Measurements from ENCODE around the gene FOXF1.

The FOXF1 gene

DNA sequence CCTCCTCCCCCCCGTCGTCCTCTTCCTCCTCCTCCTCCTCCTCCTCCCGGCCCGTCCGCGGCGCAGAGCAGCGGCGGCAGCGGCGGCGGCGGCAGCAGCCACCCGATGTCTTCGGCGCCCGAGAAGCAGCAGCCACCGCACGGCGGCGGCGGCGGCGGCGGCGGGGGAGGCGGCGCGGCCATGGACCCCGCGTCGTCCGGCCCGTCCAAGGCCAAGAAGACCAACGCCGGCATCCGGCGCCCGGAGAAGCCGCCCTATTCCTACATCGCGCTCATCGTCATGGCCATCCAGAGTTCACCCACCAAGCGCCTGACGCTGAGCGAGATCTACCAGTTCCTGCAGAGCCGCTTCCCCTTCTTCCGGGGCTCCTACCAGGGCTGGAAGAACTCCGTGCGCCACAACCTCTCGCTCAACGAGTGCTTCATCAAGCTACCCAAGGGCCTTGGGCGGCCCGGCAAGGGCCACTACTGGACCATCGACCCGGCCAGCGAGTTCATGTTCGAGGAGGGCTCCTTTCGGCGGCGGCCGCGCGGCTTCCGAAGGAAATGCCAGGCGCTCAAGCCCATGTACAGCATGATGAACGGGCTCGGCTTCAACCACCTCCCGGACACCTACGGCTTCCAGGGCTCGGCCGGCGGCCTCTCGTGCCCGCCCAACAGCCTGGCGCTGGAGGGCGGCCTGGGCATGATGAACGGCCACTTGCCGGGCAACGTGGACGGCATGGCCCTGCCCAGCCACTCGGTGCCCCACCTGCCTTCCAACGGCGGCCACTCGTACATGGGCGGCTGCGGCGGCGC, at the start of gene FOXF1:
FOXF1 (plus strand) TSS at position 63 of the 797 bp plus-strand sequence; CDS start at position 106, 43 bp downstream.
- peak; percentile 83 for DNase-seq (ENCODE audit: low read depth)

DNA sequence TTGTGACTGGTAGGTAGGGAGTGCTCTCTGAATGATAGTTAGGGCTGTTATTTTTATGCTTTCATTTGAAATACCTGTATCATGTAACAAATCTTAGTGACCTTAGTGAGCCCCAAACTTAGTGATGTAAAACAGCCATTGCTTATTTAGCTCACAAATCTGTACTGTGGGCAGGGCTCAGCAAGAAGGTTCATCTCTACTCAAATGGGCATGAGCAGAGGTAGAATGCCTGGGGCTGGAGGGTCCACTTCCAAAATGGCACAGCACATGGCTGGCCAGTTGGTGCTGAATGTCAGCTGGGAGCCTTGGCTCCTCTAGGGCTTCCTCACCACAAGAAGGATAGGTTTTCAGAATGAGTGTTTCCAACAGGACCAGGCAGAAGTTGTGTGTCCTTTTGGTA, 49.3 kb upstream of the FOXF1 start:
- no peak for DNase-seq (ENCODE audit: low read depth)

DNA sequence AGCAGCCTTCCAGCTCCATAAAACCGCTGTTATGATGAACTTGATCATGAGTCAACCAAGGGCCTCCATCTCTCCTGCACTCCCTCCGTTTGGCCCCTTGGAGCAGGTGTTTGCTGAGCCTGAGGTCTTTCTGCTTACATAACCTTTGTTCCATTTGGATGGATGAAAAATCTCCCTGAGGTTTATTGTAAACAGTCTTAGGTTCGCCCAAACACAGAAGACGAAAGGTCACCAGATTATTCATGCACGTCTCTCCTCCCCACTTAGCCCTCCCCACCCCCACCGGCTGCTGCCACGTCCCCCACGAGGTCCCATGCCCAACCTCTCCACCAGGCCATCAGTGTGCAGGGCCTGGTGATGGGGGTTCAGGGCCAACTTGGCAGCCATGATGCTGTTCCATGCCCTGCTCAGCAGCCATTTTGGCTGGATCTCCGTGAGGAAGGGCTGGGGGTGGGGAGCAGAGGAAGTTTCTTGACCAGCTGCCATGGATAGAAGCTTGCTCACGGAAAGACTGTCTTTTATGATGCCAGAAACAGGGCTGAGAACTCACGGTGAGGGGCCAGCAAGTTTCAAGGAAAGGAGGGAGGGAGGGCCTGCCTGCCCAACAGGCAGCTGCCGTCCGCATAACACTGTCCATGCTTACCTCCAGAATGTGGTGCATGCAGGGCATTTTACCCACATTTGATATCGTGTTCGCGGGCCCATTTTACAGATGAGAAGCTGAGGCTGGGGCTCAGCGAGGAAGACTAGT, 47.8 kb upstream of the FOXF1 start:
- peak; percentile 80 for DNase-seq (ENCODE audit: low read depth)

DNA sequence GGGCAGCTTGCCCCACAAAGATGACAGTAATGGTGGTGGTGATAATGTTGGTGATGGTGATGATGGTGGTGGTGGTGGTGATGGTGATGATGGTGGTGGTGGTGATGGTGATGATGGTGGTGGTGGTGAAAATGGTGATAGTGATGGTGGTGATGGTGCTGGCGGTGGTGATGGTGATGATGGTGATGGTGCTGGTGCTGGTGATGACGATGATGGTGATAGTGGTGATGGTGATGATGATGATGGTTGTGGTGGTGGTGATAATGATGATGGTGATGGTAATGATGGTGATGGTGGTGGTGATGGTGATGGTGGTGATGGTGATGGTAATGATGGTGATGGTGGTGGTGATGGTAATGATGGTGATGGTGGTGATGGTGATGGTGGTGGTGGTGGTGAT, 46.3 kb upstream of the FOXF1 start:
- DNase-seq (ENCODE audit: low read depth): no peak

DNA sequence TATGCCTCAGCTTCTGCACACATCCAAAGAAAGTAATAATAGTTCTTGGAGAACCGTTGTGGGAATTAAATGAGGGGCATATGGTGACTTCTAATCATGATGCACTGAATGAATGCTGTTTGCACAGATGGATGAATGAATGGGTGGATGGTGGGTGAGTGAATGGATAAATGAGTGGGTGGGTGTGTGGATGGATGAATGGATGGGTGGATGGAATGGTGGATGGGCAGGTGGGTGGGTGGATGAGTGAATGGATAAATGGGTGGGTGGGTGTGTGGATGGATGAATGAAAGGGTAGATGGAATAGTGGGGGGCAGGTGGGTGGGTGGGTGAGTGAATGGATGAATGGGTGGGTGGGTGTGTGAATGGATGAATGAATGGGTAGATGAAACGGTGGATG, 44.9 kb upstream of the FOXF1 start:
- DNase-seq (ENCODE audit: low read depth): no peak

DNA sequence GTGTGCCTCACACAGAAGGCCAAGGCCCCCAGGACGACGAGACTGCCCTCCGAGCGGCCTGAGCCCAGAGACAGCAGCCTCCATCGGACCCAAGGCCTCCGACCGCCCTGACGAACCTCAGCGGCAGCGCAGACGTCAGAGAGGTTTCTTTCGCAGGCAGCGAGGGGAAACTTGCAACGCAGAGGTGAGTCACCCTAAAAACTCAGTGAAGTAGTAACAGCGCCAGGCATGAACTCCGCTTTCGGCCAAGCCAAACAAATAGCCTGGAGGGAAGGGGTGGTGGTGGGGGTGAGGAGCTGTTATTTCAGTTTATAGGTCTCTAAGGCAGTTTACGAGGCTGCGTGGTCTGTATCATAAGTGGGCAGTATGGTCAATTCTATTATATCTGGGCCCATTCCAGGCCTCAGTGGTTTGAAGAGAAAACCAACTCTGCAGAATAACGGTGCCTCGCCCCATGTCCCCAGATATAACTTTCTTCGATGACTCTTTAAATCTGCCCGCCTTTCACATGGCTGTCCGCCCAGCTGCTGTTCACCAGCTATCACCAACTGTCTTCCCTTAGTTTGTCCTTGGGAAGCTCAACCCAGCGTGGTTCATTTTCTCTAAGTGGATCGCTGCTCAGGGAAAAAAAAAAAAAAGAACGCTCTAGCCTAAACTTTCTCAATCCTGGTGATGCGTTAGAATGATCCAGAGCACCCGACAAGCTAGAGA, 43.5 kb upstream of the FOXF1 start:
- no peak for DNase-seq (ENCODE audit: low read depth)

DNA sequence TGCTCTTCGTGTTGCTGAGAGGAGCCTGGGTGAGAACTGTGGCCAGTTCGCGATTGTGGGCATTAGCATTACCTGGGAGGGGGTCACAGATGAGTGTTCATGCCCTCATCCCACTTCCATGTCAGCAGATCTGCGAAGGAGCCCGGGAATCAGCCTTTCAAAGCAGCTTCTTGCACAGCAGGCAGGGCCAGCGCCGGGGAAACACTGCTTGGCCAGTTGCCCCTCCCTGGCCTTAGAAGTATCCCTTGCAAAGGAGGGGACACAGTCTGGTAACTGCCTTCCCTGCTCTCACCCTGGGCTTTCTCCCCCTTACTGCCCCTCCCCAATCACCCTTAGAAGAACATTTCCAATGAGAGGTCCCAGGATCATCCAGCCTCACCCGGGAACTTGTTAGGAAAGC, 42.8 kb upstream of the FOXF1 start:
- no peak for DNase-seq (ENCODE audit: low read depth)

DNA sequence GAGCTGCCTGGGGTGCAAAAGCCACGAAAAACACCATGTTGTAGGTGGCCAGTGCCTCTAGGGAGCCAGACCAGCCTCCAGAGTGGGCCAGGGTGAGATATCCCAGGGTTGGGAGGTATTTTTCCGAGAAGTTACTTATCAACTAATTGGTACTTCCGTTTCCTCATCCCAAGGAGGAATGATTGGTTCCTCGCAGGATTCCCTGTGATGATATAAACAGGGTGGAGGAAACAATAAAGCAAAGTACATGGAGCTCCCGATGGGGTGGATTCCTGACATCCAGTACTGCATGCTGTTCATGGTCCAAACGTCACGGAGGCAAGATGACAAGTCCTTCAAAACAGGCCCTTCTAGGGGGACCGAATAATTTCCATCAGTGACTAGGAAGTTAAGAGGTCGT, 39.4 kb upstream of the FOXF1 start:
- no peak for DNase-seq (ENCODE audit: low read depth)

DNA sequence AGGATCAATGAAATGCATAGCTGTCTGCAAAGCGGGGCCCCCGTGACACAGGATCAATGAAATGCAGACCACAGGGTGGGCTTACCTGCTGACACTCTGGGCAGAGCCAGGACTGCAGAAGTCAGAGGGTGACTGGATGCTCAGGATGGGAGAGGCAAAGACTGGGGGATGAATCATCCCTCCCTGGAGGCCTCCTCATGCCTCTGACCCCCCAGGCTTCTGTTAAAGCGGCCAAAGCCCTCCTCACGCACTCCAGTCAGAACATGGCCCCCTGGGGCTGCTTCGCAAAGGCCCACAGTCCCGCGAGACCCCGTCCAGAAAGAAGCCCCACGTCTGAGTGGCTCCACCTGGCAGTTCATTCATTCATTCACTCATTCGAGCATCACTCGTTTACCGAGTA, 38.4 kb upstream of the FOXF1 start:
- DNase-seq (ENCODE audit: low read depth): no peak

DNA sequence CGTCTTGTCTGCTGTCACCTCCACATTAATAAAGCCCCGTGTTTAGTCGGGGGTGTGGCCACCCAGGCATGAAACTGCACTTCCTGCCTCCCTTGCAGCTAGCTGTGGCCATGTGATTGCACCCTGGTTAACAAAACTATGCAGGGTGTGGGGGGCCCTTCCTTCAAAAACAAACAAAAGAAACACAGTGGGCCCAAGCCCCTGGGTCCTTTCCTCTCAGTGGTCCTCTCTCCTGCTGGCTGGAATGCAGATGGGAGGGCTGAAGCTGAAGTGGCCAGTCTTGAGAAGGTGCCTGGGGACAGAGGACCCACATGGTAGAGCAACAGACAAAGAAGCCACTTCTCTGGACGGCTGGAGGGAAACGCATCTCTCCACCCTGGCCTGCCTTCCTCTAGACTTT, 38.0 kb upstream of the FOXF1 start:
- no peak for DNase-seq (ENCODE audit: low read depth)

DNA sequence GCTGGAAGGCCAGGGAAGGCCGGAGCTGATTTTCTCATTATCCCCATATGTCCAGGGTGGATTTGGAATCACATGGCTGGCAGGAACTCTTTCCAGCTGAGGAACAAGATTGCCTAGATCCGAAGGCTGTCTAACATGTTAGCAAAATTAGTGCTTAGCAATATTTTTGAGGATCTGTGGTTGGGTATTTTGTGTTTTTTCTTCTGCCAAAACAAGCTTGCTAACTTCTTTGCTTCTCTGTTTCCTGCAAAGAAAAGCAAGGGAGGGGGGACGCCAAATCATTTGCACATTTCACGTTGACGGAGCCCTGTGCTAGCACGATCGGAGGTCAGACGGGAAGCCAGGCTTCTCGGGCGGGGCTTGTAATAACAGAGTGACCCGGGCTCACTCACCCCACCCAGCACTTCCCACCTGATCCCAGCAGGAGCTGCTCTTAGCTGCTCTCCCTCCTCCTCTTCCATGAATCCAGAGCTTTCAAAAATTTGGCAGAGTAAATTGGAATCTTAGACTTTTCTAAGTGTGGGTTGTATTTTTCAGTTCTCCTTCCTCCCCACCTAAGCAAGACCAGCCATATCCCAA, 33.3 kb upstream of the FOXF1 start:
- DNase-seq (ENCODE audit: low read depth): no peak

DNA sequence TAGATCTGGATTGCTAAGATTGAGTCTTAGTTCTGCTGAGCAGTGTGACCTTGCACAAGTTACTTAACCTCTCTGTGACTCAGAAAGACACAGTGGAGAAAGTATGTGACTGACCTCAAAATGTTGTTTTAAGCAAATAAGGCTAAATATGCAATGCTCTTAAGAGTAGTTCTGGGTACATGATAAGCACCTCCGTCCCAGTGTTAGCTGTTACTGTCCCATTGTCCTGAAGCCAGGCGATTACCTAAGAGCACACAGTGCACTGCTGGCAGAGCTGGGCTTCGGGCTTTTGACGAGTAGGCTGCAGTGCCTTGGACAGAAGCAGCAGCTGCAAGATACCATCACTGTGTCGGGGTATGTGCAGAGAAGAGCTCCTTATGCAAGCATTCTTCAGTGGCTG, 32.7 kb upstream of the FOXF1 start:
- DNase-seq (ENCODE audit: low read depth): peak; percentile 60

DNA sequence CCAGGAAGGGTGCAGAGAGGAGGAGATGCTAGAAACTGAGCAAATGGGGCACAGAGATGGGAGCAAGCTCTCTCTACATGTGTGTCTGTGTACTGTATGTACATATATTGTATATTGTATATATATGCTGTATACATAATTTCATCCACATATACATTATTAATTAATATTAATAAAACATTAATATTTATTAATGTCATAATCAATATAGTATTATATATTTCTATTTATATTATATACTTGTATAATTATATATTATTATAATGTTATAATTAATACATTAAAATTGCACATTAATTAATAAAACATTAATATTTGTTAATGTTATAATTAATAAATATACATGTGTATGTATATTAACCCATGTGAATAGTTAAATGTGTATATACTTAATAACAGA, 31.5 kb upstream of the FOXF1 start:
- DNase-seq (ENCODE audit: low read depth): no peak

DNA sequence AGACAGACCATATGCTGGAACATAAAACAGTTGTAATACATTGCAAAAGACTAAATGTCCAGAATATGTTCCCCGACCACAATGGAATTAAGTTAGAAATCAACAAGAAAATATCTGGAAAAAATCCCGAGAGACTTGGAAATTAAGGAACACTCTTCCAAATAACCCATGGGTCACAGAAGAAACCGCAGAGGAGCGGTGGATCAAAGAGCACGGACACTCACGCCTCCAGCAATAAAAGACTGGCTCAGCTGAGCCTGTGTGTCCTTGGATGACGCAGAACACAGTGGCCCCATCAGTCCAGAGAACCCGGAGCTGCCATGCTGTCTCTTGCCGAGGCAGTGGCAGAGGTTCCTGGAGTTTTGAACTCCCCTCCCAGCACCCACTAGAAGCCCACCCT, 30.9 kb upstream of the FOXF1 start:
- DNase-seq (ENCODE audit: low read depth): no peak

DNA sequence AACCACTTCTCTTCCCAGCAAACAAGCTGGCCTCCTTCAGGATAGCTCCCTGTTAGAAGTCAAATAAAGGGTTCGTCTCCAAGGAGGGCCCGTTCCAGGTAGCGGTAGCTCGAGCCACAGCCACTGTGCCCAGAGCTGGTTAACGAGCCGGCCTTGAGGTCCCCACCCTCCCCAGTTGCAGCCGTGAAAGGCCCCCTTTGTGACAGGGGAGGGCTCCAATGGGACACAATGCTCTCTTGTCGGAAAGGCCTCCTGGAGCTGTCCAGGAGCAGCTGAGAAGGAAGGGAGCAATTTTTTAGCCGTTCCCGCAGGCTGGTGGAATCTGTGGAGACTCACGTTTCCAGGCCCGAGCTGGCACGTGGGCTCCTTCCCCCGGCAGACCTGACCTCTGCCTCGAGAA, 29.9 kb upstream of the FOXF1 start:
- DNase-seq (ENCODE audit: low read depth): no peak

DNA sequence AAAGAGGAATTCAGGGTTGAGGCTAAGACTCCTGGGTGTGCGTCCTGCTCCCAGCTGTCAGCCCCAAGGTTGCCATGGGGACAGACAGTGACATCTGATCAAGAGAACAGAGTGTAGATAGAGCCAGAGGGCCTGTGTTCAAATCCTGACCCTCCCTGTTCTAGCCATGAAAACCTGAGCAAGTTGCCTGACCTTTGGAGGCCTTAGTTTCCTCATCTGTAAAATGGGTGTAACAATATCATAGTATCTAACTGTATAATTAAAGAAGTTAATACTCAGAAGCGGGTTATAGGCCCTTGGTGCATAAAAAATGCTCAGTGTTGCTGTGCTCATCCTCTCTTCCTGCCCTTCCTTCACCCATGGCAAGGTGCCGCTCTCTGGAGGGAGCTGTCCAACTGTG, 28.7 kb upstream of the FOXF1 start:
- DNase-seq (ENCODE audit: low read depth): no peak

DNA sequence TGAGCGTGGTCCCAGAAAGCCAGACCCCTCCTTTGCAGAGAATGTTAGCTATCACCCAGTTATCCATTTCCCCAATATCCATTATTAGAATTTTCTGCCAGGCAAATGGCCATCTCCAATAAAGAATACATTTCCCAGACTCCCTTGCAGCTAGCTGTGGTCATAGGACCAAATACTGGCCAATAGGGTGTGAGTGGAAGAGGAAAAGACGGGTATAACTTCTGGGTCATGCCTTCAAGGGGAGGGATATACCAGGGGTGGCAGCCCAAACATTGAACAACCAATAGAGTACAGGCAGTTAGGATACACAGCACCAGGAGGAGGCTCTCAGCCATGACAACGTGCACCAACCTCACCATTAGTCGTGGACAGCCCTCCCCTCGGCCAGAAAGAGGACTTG, 26.1 kb upstream of the FOXF1 start:
- DNase-seq (ENCODE audit: low read depth): no peak

DNA sequence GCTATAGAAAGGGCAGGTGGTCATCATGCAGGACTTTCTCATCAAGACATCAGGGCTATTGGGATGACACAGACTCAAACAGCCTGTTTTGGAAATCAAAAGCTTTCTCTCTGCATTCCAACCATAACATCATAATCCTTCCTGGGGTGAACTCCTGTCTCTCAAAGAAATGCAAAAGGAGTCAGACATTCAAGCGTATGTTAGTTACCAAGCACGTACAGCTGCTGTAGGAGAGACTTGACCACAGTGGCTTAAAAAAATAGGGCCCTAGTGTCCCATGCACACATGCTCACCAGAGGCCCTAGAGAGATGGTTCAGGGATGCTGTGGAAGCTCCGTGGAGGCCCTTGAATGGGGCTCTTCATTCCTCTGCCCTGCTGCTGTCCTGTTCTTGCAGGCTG, 24.6 kb upstream of the FOXF1 start:
- no peak for DNase-seq (ENCODE audit: low read depth)

DNA sequence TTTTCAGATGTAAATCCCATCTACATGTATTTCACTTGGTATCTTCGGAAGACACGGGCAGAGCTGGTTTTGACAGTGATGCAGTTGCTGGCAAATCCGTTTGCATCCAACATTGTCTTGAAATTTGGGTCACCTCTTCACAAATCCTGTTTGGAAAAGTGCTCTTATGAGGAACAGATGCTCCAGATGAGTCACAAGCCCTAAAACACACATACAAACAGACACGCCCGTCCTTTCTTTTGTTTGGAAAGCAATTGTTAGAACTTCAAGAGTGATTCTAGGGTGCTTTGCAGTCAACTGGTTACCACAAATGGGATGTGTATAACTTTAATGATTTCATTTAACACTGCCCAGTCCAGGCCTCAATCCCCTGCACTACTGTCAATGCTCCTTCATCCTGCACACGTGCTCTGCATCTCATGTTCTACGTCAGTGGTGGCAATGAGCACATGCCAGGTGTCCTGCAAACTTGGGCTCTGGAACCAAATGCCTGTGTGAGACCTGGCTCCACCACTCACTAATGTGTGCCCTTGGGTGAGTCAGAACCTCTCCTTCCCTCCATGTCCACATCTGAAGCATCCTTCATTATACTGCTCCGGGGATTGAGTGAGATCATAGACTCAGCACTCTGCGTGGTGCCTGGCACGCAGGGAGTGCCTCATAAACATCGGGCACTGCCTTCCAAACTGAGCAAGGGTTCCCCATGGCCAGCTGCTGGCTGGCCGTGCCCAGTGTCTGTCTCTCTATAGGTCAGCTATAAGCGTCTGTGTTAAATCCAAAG, 19.3 kb upstream of the FOXF1 start:
- peak; percentile 57 for DNase-seq (ENCODE audit: low read depth)

DNA sequence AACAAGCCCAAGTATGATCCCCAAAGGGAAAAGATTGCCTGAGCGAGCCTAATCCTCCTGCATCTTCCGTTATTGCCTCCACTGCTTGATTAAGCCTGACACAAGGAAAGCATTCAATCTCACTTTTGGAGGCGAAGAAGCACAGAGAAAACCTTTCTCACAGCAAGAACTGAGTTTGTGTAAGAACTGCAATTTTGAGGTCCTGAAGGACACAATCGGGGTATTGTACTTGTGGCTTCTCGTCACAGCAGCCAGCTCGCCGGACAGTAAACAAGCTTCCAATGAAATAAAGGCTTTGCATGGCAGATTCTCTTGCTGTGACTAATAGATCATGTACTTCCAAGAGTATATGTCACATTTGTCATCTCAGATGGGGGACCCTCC, 18.7 kb upstream of the FOXF1 start:
- no peak for DNase-seq (ENCODE audit: low read depth)

DNA sequence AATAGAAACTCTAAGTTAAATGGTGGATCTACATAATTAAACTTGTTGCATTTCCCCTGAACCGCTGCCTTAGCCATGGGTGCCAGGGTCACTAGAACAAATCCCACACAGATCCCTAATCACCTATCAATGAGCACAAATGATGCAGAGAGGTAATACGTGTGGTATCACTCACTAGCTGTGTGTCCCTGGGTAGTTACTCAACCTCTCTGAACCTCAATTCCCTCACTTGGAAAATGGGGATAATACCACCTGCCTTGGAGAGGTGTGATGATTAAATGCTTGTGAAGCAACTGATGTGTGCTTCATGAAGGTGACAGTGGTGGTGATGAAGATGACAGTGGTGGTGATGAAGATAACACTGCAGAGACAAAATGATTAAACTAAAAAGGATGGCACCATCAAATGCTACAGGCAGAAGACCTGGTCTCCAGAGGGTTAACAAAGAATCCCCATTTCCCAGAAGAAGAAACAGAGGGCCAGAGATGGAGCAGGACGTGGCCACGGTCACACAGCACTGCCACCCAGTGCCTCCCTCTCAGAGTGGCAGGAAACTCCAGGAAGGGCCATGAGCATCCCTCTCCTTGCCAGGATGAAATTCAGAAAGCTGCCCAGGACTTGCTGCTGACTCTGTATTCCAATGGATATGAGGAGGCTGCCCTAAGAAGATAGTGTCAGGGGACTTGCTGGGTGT, 17.9 kb upstream of the FOXF1 start:
- no peak for DNase-seq (ENCODE audit: low read depth)

All from amniotic epithelial cell (primary cell).